Umbilical cord (tissue), 2 donors: Measurements from ENCODE around the gene POSTN. TPM values are rescaled to one million over a fixed set of nuclear protein-coding genes. Genes with fewer than 3 reads are reported as not detected.

ENCODE experiments used
- DNase-seq: peaks from one replicate; pipeline ENCODE4 v3.0.0-alpha.2; 2015; ENCODE audit warnings: low spot score
- total RNA-seq: library from RNA; depleted of rRNA; stranded (reverse); fragments of >200 nt; gene quantifications from one replicate; pipeline ENCODE4 v1.2.3, GENCODE V29; 2014; ENCODE audit warnings: low replicate concordance; ENCODE audit not compliant: insufficient read depth

Gene POSTN
- 223 TPM for total RNA-seq

GRCh38 chr13:37598597-37598996 is at the start of gene POSTN:
TSS of gene POSTN (minus strand) at chr13:37598768. CDS start at chr13:37598726, 42 bp downstream.
- DNase-seq, result peak; percentile 84

GRCh38 chr13:37647031-37647650 is 48.6 kb upstream of the POSTN start:
- DNase-seq, result no peak

GRCh38 chr13:37646531-37646930 is 48.0 kb upstream of the POSTN start:
- no peak for DNase-seq

- DNase-seq, result peak; percentile 69
These were observed 46.7 kb upstream of the POSTN start for GRCh38 chr13:37645181-37645740.

GRCh38 chr13:37641391-37641790 is 42.8 kb upstream of the POSTN start:
- no peak for DNase-seq

GRCh38 chr13:37640499-37640898 is 41.9 kb upstream of the POSTN start:
- DNase-seq, result peak; percentile 64

GRCh38 chr13:37636701-37637100 is 38.1 kb upstream of the POSTN start:
- no peak for DNase-seq

GRCh38 chr13:37632294-37632693 is 33.7 kb upstream of the POSTN start:
- no peak for DNase-seq

GRCh38 chr13:37627428-37627827 is 28.9 kb upstream of the POSTN start:
- no peak for DNase-seq

GRCh38 chr13:37621811-37622361 is 23.3 kb upstream of the POSTN start:
- peak; percentile 49 for DNase-seq

GRCh38 chr13:37618554-37618953 is 20.0 kb upstream of the POSTN start:
- DNase-seq, result peak; percentile 80

- peak; percentile 40 for DNase-seq
These were observed 18.6 kb upstream of the POSTN start for GRCh38 chr13:37617173-37617572.

GRCh38 chr13:37616131-37616530 is 17.6 kb upstream of the POSTN start:
- no peak for DNase-seq

GRCh38 chr13:37615276-37615675 is 16.7 kb upstream of the POSTN start:
- peak; percentile 29 for DNase-seq

- peak; percentile 80 for DNase-seq
These were observed 15.1 kb upstream of the POSTN start for GRCh38 chr13:37613638-37614037.

- DNase-seq, result peak; percentile 90
These were observed 14.7 kb upstream of the POSTN start for GRCh38 chr13:37613236-37613635.

GRCh38 chr13:37608750-37609339 is 10.3 kb upstream of the POSTN start:
- no peak for DNase-seq

- DNase-seq, result peak; percentile 42
These were observed 4.3 kb upstream of the POSTN start for GRCh38 chr13:37602733-37603381.

- peak; percentile 35 for DNase-seq
These were observed 3.3 kb upstream of the POSTN start for GRCh38 chr13:37601648-37602440.

- peak; percentile 38 for DNase-seq
These were observed 951 bp upstream of the POSTN start for GRCh38 chr13:37599519-37599918.

- DNase-seq, result no peak
These were observed 1.0 kb downstream of the POSTN start for GRCh38 chr13:37597477-37598025.
